Spleen (tissue), 7 donors: Measurements from ENCODE around the gene ACVR1C.

Source experiments
- POLR2A ChIP-seq, 3 donors: fragments of 450-650 bp; IDR thresholded peaks; one replicate each; pipeline ENCODE4 v1.5.1; 2017; ENCODE audit warnings: antibody characterized with exemption in 3 of 3, mild to moderate bottlenecking in 1 of 3
- TF ChIP-seq, protein P1 (sequence below), 11 experiments: fragments of 200-600 bp in 7 of 11; fragments of 450-650 bp in 4 of 11; sonication (generic) in 4 of 11; IDR thresholded peaks in 8 of 11; conservative IDR thresholded peaks in 3 of 11; 1 replicate in 7 of 11; 2 replicates in 4 of 11; pipeline versions ENCODE4 v1.4.0 to v1.8.0; 2016 to 2021; ENCODE audit warnings: antibody characterized with exemption in 11 of 11, inconsistent platforms in 4 of 11, mild to moderate bottlenecking in 1 of 11
- donor health status: DM: no; HTN: no; CAD: no; lungs with moderate emphysema.
- donor health status: DM: no; HTN: no; CAD: no.
- donor health status: DM: no; HTN: no; CAD: no.

DNA sequence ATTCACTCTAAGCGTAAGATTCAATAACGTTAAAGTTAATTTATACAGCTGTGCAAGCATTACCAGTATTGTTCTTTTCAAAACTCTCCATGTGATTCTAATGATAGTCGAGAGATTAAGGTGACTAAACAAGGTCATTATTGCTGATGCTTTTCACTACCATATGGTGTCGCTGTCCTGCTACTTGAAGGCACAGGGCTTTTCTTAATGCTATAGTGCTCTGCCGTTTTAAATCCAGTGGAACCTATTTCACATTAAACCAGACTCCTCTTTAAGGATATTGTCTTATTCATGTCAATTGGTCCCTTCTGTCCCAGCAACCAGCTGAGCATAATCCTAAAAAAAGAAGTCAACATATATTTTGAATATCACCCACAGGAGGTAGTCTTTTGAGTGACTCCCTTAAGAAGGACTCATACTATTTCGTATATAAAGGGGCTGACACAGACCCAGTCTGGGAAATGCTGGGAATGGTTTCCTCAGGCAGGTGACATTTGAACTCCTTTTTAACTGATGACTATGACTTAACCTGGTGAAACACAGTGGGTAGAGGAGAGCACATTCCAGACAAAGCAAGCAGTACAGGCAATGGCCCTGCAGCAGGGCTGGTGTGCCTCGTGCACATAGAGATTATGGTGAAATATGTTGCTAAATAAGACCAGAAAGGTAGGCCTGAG is 130.9 kb downstream of the ACVR1C start:
- TF ChIP-seq, protein P1, sequence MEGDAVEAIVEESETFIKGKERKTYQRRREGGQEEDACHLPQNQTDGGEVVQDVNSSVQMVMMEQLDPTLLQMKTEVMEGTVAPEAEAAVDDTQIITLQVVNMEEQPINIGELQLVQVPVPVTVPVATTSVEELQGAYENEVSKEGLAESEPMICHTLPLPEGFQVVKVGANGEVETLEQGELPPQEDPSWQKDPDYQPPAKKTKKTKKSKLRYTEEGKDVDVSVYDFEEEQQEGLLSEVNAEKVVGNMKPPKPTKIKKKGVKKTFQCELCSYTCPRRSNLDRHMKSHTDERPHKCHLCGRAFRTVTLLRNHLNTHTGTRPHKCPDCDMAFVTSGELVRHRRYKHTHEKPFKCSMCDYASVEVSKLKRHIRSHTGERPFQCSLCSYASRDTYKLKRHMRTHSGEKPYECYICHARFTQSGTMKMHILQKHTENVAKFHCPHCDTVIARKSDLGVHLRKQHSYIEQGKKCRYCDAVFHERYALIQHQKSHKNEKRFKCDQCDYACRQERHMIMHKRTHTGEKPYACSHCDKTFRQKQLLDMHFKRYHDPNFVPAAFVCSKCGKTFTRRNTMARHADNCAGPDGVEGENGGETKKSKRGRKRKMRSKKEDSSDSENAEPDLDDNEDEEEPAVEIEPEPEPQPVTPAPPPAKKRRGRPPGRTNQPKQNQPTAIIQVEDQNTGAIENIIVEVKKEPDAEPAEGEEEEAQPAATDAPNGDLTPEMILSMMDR (IDR thresholded peaks at IDR 0.05 in 8 of 11, conservative IDR thresholded peaks at IDR 0.05 in 3 of 11) = peak; percentile 17 to 74 (median 56)
- TF ChIP-seq POLR2A (IDR thresholded peaks at IDR 0.05) = no peak
